GM12875 (cell line): Measurements from ENCODE around the gene ZNF575.

Experiments used
- H3K4me3 ChIP-seq: one replicate; pipeline ENCODE4 v1.5.1; 2011; ENCODE audit warnings: low read depth, low read length, control low read depth
- CTCF ChIP-seq: IDR thresholded peaks from 2 replicates; pipeline ENCODE4 v1.5.1; 2011; ENCODE audit warnings: low read depth, mild to moderate bottlenecking, control low read depth, inconsistent platforms, low read length, moderate library complexity, borderline replicate concordance; ENCODE audit not compliant: insufficient read depth

The ZNF575 gene

GRCh38 chr19:43490759-43491158 is 42.2 kb upstream of the ZNF575 start:
- no peak for TF ChIP-seq CTCF

GRCh38 chr19:43495082-43495481 is 37.9 kb upstream of the ZNF575 start:
- TF ChIP-seq CTCF, result no peak
- H3K4me3 ChIP-seq, result no peak overlapping the region

More at GRCh38 chr19:43490759-43491158, 42.2 kb upstream of the ZNF575 start:
- H3K4me3 ChIP-seq, result no peak overlapping the region

GRCh38 chr19:43496960-43497359 is 36.0 kb upstream of the ZNF575 start:
- no peak for TF ChIP-seq CTCF
- H3K4me3 ChIP-seq, result no peak overlapping the region

- TF ChIP-seq CTCF, result no peak
- H3K4me3 ChIP-seq, result no peak overlapping the region
These were observed 34.6 kb upstream of the ZNF575 start for GRCh38 chr19:43498233-43498842.

- H3K4me3 ChIP-seq, result no peak overlapping the region
- no peak for TF ChIP-seq CTCF
These were observed 33.9 kb upstream of the ZNF575 start for GRCh38 chr19:43499042-43499441.

- H3K4me3 ChIP-seq, result no peak overlapping the region
- TF ChIP-seq CTCF, result no peak
These were observed 31.1 kb upstream of the ZNF575 start for GRCh38 chr19:43501661-43502418.

- TF ChIP-seq CTCF, result no peak
- no peak overlapping the region for H3K4me3 ChIP-seq
These were observed 30.5 kb upstream of the ZNF575 start for GRCh38 chr19:43502419-43502976.
